GM10266 (cell line): ENCODE measurements around the gene CCL7.

Source experiments
- DNase-seq: peaks from one replicate; pipeline ENCODE4 v3.0.0; 2012; ENCODE audit errors: extremely low spot score
- TF ChIP-seq, protein P1 (sequence below): IDR thresholded peaks from 2 replicates; pipeline ENCODE4 v1.5.1; 2012; ENCODE audit warnings: mild to moderate bottlenecking, low read depth; ENCODE audit not compliant: control insufficient read depth, insufficient read depth; ENCODE audit errors: missing control alignments

CCL7 gene

DNA sequence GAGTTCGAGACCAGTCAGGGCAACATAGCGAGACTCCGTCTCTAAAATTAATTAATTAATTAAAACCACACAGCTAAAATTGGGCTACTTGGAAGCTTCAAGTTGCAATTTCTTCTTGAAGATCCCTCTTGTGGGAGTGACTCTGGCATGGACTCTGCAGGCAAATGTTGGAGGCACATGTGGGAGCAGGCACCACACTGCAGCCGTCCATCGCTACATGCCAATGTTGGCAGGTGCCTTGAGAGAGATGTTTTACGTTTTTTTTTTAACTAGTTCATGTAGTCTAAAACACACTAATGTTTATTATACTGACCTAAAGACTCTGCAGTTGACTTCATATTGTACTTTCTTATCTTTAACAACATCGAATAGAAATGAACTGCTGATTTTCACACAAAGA is 41.3 kb downstream of the CCL7 start:
- TF ChIP-seq, protein P1, sequence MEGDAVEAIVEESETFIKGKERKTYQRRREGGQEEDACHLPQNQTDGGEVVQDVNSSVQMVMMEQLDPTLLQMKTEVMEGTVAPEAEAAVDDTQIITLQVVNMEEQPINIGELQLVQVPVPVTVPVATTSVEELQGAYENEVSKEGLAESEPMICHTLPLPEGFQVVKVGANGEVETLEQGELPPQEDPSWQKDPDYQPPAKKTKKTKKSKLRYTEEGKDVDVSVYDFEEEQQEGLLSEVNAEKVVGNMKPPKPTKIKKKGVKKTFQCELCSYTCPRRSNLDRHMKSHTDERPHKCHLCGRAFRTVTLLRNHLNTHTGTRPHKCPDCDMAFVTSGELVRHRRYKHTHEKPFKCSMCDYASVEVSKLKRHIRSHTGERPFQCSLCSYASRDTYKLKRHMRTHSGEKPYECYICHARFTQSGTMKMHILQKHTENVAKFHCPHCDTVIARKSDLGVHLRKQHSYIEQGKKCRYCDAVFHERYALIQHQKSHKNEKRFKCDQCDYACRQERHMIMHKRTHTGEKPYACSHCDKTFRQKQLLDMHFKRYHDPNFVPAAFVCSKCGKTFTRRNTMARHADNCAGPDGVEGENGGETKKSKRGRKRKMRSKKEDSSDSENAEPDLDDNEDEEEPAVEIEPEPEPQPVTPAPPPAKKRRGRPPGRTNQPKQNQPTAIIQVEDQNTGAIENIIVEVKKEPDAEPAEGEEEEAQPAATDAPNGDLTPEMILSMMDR, result no peak
- no peak for DNase-seq

DNA sequence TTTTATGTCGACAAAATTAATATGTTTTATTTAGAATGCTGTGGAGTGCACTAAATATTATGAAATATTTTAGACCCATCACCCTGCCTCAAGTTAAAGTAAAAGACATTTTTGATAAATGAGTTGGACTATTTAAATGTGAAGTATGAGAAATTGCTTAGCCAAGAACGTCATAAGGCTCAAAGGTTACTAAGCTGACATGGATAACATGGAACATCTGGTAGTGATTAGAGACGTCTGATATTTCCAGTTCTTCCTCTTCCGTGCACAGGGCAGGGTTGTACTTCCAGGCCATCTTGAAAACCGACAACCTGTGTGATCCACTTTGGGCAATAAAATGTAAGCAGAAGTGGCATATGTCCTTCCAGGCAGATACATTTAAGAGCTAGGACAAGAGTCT is 42.1 kb downstream of the CCL7 start:
- DNase-seq, result no peak
- TF ChIP-seq, protein P1, result no peak

DNA sequence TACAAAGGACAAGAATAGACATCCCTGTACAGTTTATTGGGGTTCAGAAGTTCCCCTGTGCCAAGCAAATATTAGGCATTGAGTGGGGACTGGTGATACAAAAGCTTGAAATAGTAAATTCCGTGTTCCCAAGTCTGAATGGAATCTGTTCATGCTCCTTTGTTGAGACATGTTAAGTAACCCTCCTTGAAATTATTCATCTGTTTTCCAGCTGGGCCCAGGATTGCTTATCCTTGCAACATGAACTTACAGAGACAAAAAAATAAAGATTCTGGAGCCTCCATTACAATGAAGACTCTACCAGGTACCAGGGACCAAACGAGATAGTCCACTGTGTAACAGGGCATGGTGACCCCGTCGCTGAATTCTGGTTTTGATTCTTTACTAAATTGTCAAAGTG is 43.1 kb downstream of the CCL7 start:
- TF ChIP-seq, protein P1, result no peak

DNA sequence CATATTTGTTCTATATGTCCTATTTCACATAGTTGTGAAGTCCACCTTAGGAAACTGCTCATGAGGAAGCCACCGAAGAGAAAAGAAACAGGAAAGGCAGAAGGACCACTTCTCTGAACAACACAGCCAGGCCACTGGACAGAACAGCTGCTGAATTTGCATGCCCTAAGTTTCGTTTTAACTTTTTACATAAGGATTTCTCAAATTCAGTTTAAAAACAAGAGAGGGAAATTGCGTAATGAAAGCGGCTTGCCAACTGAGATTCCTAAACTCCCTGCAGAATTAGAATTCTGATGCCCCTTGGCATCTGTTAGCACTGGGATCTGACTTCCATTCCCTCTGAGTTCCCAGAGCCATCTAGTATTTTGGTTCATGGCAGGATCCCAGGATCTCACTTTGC is 44.3 kb downstream of the CCL7 start:
- DNase-seq, result no peak
- TF ChIP-seq, protein P1, result no peak

More for the DNA sequence above, 43.1 kb downstream of the CCL7 start:
- DNase-seq, result no peak

DNA sequence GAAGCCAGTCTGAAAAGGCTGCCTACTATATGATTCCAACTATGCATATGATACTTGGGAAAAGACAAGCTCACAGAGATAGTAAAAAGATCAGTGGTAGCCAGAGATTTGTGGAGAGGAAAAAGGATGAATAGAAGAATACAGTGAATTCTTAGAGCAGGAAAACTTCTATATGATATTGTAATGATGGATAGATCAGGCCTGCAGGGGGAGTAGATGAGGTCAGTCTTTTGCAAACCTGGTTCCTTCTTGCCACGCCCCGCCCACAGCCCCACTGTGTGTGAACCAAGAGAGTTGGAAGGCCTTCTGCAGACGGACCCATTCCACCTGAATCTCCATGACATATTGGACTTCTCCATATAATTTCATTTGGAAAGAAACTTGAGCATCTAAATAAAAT is 48.5 kb downstream of the CCL7 start:
- TF ChIP-seq, protein P1, result no peak
- DNase-seq, result no peak

DNA sequence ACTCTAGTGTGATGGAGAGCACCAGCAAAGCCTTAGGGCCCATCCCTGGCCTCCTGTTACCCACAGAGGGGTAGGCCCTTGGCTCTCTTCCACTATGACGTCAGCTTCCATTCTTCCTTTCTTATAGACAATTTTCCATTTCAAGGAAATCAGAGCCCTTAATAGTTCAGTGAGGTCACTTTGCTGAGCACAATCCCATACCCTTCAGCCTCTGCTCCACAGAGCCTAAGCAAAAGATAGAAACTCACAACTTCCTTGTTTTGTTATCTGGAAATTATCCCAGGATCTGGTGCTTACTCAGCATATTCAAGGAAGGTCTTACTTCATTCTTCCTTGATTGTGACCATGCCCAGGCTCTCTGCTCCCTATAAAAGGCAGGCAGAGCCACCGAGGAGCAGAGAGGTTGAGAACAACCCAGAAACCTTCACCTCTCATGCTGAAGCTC is 49.0 kb downstream of the CCL7 start, which contains the start of gene CCL8:
CCL8 (plus strand) TSS at position 397 of the 445 bp plus-strand sequence. CDS start 67 bp downstream, outside the sequence.
- TF ChIP-seq, protein P1, result no peak
- no peak for DNase-seq
